T-helper 17 cell (primary cell): ENCODE measurements around the gene RIOK1. TPM values are rescaled to one million over a fixed set of nuclear protein-coding genes. Genes with fewer than 3 reads are reported as not detected.

ENCODE experiments used
- ATAC-seq: fragments of 150-1000 bp; cut with Tn5 transposase; 2 replicates; pipeline ENCODE4 v1.10.0; 2021; ENCODE audit warnings: mild to moderate bottlenecking, moderate library complexity
- DNase-seq, 3 donors: peaks; one replicate each; pipeline versions ENCODE4 v3.0.0 to v3.0.0-alpha.2; 2020 to 2021
- H3K9me3 ChIP-seq: one replicate; pipeline ENCODE4 v1.7.0; 2013; ENCODE audit warnings: low read length, mild to moderate bottlenecking; ENCODE audit not compliant: control insufficient read depth, poor library complexity, severe bottlenecking
- H3K27ac Mint-ChIP-seq: one replicate; pipeline ENCODE4 v1.8.0; 2022; ENCODE audit warnings: mild to moderate bottlenecking, moderate library complexity, mixed read lengths
- H3K27me3 Mint-ChIP-seq: one replicate; pipeline ENCODE4 v1.8.0; 2022; ENCODE audit warnings: mixed read lengths
- H3K36me3 Mint-ChIP-seq: one replicate; pipeline ENCODE4 v1.8.0; 2022; ENCODE audit warnings: low read depth, mixed read lengths
- H3K4me1 Mint-ChIP-seq: one replicate; pipeline ENCODE4 v1.8.0; 2022; ENCODE audit warnings: mild to moderate bottlenecking, mixed read lengths
- H3K4me3 Mint-ChIP-seq: one replicate; pipeline ENCODE4 v1.8.0; 2022; ENCODE audit warnings: mild to moderate bottlenecking, moderate library complexity, mixed read lengths
- total RNA-seq, 4 donors: library from RNA in 2 of 4; stranded (reverse) in 2 of 4; gene quantifications; one replicate each; pipeline ENCODE4 v1.2.3 and lab custom pipeline; 2022 to 2026

The RIOK1 gene
- total RNA-seq, 2 donors from 2014 or later: 45.1 to 55.6 TPM

GRCh38 chr6:7417684-7418083 lies 28.1 kb downstream of the RIOK1 start:
- ATAC-seq: no peak
- no peak for DNase-seq
- Mint-ChIP-seq H3K27me3 (no peaks in the 10 kb centered on the region), H3K27ac (no peak overlapping the region), H3K4me1 (peaks cover 6% of the 10 kb centered on the region), H3K4me3 (peak overlapping the region; percentile 1), H3K36me3 (peaks cover 17% of the 10 kb centered on the region)
- no peaks in the 10 kb centered on the region for H3K9me3 ChIP-seq

- H3K4me3 Mint-ChIP-seq: peak overlapping the region; percentile 47
- H3K36me3 Mint-ChIP-seq: peaks cover 19% of the 10 kb centered on the region
- no peaks in the 10 kb centered on the region for H3K27me3 Mint-ChIP-seq
- H3K9me3 ChIP-seq: no peaks in the 10 kb centered on the region
- peak overlapping the region; percentile 72 for H3K27ac Mint-ChIP-seq
- no peak for DNase-seq
- no peak for ATAC-seq
- peaks cover 8% of the 10 kb centered on the region for H3K4me1 Mint-ChIP-seq
These were observed 28.8 kb downstream of the RIOK1 start for GRCh38 chr6:7418238-7418905.

DNA sequence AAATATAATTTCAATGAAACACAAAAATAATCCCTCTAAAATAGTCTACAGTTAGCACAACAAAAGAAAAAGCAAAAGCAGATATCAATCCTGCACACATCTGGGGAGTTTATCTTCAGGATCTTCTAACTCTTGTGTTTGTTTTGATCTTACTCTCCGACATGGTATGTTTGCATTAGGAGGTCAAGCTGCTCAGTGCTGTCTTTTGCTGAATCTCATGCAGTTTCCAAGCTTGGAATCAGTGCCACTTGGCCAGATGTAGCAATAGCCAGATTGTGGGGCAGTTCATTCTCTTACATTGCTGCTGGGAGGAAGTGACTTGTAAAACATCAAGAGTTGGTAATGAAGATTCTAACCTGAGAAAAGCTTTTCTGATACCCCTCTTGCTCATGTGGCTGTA lies 29.5 kb downstream of the RIOK1 start:
- H3K9me3 ChIP-seq: no peaks in the 10 kb centered on the region
- peaks cover 17% of the 10 kb centered on the region for H3K36me3 Mint-ChIP-seq
- peaks cover 8% of the 10 kb centered on the region for H3K4me1 Mint-ChIP-seq
- peak overlapping the region; percentile 72 for H3K27ac Mint-ChIP-seq
- no peak overlapping the region for H3K4me3 Mint-ChIP-seq
- DNase-seq (no peak), ATAC-seq (no peak)
- H3K27me3 Mint-ChIP-seq: no peaks in the 10 kb centered on the region

GRCh38 chr6:7421066-7421465 lies 31.5 kb downstream of the RIOK1 start:
- Mint-ChIP-seq H3K27me3 (no peaks in the 10 kb centered on the region), H3K4me1 (peaks cover 8% of the 10 kb centered on the region), H3K36me3 (peaks cover 11% of the 10 kb centered on the region), H3K4me3 (no peak overlapping the region), H3K27ac (peak overlapping the region; percentile 16)
- DNase-seq (no peak), ATAC-seq (no peak)
- no peaks in the 10 kb centered on the region for H3K9me3 ChIP-seq

- no peaks in the 10 kb centered on the region for H3K9me3 ChIP-seq
- peaks cover 2% of the 10 kb centered on the region for H3K36me3 Mint-ChIP-seq
- peaks cover 2% of the 10 kb centered on the region for H3K4me1 Mint-ChIP-seq
- H3K27me3 Mint-ChIP-seq: no peaks in the 10 kb centered on the region
- no peak overlapping the region for H3K27ac Mint-ChIP-seq
- H3K4me3 Mint-ChIP-seq: no peak overlapping the region
- no peak for ATAC-seq
- no peak for DNase-seq
These were observed 34.5 kb downstream of the RIOK1 start for GRCh38 chr6:7424058-7424457.

DNA sequence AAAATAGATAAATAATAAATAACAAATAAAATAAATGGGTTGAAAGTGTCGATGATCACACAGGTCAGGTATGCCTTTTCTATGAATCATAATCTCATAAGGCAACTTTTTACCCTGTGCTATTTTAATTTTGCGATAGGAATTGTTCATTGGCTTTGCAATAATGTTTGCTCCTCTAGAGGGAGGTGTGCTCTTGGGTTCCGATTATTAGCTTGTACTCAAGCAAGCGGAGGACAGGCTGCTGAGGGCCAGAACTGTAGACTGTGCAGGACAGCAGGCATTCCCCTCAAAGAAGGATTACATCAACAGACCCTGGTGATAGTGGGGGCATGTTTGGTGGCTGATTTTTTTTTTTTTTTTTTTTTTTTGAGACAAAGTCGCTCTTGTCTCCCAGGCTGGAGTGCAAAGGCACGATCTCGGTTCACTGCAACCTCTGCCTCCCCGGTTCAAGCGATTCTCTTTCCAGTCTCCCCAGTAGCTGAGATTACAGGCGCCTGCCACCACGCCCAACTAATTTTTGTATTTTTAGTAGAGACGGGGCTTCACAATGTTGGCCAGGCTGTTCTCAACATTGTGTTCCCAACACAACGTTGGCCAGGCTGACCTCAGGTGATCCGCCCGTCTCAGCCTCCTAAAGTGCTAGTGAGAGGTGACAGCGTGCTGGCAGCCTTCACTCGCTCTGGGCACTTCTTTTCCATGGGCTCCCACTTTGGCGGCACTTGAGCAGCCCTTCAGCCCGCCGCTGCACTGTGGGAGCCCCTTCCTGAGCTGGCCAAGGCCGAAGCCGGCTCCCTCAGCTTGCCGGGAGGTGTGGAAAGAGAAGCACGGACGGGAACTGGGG lies 35.6 kb downstream of the RIOK1 start:
- Mint-ChIP-seq H3K27ac (no peak overlapping the region), H3K27me3 (no peaks in the 10 kb centered on the region), H3K4me3 (no peak overlapping the region), H3K36me3 (peaks cover 2% of the 10 kb centered on the region), H3K4me1 (peaks cover 2% of the 10 kb centered on the region)
- no peak for DNase-seq
- no peaks in the 10 kb centered on the region for H3K9me3 ChIP-seq
- ATAC-seq: no peak

DNA sequence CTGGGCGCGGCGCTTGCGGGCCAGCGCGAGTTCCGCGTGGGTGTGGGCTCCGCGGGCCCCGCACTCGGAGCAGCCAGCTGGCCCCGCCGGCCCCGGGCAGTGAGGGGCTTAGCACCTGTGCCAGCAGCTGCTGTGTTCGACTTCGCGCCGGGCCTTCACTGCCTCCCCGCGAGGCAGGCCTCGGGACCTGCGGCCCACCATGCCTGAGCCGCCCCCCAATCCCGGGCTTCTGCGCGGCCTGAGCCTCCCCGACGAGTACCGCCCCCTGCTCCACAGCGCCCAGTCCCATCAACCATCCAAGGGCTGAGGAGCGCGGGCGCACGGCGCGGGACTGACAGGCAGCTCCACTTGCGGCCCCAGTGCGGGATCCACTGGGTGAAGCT lies 36.2 kb downstream of the RIOK1 start:
- DNase-seq (no peak), ATAC-seq (no peak)
- Mint-ChIP-seq H3K4me1 (peaks cover 2% of the 10 kb centered on the region), H3K36me3 (peaks cover 2% of the 10 kb centered on the region), H3K27me3 (no peaks in the 10 kb centered on the region), H3K27ac (no peak overlapping the region), H3K4me3 (no peak overlapping the region)
- no peaks in the 10 kb centered on the region for H3K9me3 ChIP-seq

DNA sequence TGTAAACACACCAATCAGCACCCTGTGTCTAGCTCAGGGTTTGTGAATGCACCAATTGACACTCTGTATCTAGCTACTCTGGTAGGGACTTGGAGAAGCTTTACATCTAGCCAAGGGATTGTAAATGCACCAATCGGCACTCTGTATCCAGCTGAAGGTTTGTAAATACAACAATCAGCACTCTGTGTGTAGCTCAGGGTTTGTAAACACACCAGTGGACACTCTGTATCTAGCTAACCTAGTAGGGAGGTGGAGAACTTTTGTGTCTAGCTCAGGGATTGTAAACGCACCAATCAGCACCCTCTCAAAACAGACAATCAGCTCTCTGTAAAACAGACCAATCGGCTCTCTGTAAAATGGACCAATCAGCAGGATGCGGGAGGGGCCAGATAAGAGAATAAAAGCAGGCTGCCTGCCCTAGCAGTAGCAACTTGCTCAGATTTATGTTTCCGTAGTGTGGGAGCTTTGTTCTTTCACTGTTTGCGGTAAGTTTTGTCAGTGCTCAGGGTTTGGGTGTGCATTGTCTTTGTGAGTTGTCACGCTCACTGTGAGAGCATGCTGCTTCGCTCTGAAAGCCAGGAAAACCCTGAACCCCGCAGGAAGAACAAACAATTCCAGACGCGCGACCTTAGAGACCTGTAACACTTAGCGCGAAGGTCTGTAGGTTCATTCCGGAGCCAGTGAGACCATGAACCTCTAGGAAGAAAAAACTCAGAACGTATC lies 37.0 kb downstream of the RIOK1 start:
- H3K36me3 Mint-ChIP-seq: peaks cover 2% of the 10 kb centered on the region
- DNase-seq (no peak), ATAC-seq (no peak)
- H3K4me3 Mint-ChIP-seq: no peak overlapping the region
- no peaks in the 10 kb centered on the region for H3K9me3 ChIP-seq
- H3K27me3 Mint-ChIP-seq: peaks cover 5% of the 10 kb centered on the region
- peaks cover 2% of the 10 kb centered on the region for H3K4me1 Mint-ChIP-seq
- H3K27ac Mint-ChIP-seq: no peak overlapping the region

DNA sequence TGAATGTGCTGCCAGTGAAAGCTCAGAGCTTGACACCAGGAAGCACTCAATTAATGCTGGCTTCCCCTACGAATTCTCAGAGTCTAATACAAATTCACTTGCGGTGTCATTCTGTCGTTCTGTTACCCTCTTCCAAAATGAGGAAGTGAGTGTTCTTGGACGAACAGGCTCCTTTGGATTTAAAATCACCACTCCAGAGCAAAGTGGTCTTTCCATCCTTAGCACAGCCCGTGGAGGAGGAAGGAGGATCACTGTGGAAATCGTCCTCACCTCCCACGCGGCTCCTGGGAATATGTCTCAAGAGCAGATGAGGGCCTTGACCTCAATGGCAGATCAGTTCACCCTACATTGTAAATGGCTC lies 41.7 kb downstream of the RIOK1 start:
- Mint-ChIP-seq H3K27me3 (peaks cover 22% of the 10 kb centered on the region), H3K36me3 (no peaks in the 10 kb centered on the region)

DNA sequence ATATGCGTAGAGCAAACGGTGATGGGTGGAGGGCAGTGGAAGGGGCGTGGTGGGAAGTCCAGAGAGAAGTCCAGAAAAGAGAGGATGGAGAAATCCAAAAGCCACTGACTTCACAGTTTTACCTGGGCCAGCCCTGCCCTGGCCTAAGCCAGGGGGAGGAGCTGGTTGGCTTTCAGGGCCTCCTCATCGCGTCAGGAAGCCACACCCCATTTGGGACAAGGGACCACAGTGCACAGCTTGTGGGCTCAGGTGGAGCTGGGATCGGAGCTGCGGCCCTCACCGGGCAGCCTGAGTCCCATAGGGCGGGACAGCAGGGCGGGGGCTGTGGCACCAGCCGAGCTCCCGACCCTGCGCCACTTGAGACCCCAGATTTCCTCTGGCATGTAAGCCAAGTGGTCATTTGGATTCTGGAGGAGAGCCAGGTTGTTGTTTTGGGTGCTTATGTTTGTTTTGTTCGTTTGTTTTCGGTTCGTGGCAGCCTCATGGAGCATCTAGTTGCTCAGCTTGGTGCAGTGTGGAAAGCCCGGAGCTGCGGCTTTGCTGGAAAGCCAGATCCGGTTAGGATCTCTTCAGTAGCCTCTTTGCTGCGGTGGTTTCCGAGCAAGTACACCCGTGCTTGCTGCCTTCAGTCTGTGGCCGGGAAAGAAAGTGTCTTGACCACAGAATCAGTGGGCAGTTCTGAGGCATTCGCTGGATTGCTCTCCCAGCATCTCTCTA lies 42.2 kb downstream of the RIOK1 start:
- DNase-seq: no peak
- Mint-ChIP-seq H3K27ac (no peak overlapping the region), H3K4me3 (no peak overlapping the region), H3K27me3 (peaks cover 22% of the 10 kb centered on the region), H3K36me3 (no peaks in the 10 kb centered on the region), H3K4me1 (no peaks in the 10 kb centered on the region)
- no peak for ATAC-seq
- H3K9me3 ChIP-seq: no peaks in the 10 kb centered on the region

More for the DNA sequence above, 41.7 kb downstream of the RIOK1 start:
- Mint-ChIP-seq H3K4me3 (no peak overlapping the region), H3K4me1 (no peaks in the 10 kb centered on the region), H3K27ac (no peak overlapping the region)
- ATAC-seq: no peak
- no peak for DNase-seq
- H3K9me3 ChIP-seq: no peaks in the 10 kb centered on the region

DNA sequence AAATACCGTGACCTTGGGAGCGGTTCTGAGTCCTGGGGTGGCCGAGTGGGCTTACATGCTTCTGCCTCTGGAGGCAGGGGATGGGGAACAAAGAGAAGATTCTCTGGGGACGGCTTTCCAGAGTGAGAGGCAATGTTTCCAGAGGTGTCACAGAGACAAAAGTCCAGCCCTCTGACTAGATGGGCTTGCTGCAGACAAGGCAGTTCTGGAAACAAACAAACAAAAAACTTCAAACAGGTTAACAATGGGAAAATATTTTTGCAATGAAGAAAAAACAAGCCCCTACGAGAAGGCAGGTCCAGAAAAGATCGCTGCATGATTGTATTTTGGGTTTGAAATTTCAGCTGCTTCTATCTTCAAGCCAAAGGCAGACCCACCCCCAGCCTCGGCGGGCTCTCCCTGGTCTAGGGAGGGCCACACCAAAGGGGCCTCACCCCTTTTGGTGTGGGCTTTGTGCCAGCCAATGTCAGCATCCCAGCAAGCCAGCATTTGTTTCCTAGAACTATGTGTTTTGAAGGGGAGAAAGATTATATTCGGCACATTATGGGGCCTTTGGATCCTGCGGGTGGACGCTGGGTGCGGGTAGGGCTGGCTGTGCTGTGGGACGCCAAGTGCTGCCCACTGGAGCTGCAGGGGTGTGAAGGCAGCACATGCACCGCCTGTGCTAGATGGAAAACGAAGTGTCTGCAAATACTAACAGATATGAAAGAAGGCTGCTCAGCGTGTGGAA lies 42.9 kb downstream of the RIOK1 start:
- H3K4me3 Mint-ChIP-seq: no peak overlapping the region
- no peak for DNase-seq

GRCh38 chr6:7433121-7433617 lies 43.6 kb downstream of the RIOK1 start:
- Mint-ChIP-seq H3K4me1 (no peaks in the 10 kb centered on the region), H3K36me3 (no peaks in the 10 kb centered on the region), H3K4me3 (no peak overlapping the region), H3K27ac (no peak overlapping the region), H3K27me3 (peaks cover 22% of the 10 kb centered on the region)
- H3K9me3 ChIP-seq: no peaks in the 10 kb centered on the region
- ATAC-seq (no peak), DNase-seq (no peak)

More for the DNA sequence above, 42.9 kb downstream of the RIOK1 start:
- H3K27me3 Mint-ChIP-seq: peaks cover 22% of the 10 kb centered on the region
- no peaks in the 10 kb centered on the region for H3K36me3 Mint-ChIP-seq
- ATAC-seq: no peak
- no peaks in the 10 kb centered on the region for H3K4me1 Mint-ChIP-seq
- H3K27ac Mint-ChIP-seq: no peak overlapping the region
- H3K9me3 ChIP-seq: no peaks in the 10 kb centered on the region
